CD4-positive, alpha-beta T cell treated with Interleukin-10 for 1 hour (primary cell): ENCODE results near the gene ERAP2.
"Not testable (repeated sequence)": the region's sequence is repeated elsewhere in the genome, so short reads cannot be mapped to it uniquely, and the experiment has no call there.

Experiments
- DNase-seq: peaks from one replicate; pipeline ENCODE4 v3.0.0-alpha.2; 2020

ERAP2 gene

DNA sequence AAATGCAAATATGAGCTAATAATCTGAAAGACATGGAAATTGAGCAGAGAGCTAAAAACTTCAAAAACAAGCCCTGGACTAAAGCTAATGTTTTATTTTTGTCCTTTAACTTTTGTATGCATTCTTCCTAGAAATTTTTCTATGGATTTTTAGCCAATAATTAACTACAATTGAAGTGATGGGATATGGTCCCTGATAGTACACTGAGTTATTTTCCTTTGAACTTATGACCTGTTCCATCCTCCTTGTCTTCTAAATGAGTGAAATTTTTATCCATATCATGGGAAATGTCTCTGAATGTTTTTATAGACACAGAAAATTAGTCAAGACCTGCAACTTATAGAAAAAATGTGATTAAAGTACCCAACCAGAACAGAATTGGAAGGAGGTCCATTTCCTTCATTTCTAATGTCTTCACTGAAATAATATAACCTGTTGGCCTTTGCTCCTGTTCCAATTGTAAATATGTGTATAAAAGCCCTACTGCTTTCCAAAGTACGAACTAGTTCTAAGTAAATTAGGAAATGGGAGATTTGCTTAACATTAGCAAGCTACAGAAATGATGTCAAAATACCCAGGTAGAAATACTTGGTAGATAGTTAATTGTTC is 11.3 kb upstream of the ERAP2 start:
- DNase-seq: no peak

DNA sequence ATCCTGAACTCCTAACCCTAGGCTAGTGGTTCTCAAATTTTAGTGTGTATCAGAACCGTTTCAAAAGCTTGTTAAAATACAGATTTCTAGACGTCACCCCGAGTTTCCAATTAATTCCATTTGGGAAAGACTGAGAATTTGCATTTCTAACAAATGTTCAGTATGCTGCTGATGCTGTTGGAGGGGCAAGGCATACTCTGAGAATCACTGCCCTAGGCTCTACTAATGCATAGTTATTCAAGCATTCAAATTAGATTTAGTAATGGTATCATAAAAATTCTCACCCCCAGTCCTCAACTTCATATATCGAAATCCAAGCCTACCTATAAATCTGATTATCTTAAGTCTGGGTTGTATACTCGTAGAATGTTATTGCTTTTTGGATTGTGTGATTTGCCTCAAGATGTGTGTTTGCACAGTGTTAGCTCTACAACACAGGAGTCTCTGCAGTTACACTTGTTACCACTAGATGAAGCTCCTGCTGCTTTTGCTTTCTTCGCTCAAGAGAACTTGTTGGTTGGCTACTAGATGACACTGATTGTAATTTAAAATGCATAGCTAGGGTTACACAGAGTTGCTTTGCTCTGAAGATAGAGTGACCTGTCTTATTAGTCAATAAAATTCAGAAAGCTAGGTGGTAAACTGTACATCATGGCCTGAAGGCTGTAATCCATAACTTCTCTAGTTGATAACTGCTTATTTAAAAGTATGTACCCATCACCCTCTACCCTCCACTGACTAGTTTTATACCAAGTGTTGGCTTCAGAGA is 7.5 kb upstream of the ERAP2 start:
- peak; percentile 74 for DNase-seq

DNA sequence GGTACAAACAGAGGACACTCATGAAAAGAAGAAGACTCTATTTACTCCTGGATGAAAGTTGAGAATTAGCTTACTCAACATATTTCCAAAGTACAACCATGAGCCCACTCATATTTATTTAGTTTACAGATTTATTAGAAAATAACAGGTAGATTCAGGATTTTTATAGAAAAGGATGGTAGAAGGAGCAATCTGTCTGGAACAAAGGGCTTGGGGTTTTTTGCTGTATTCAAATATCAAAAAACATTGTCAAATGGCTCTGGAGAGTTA is 7.0 kb upstream of the ERAP2 start:
- no peak for DNase-seq

DNA sequence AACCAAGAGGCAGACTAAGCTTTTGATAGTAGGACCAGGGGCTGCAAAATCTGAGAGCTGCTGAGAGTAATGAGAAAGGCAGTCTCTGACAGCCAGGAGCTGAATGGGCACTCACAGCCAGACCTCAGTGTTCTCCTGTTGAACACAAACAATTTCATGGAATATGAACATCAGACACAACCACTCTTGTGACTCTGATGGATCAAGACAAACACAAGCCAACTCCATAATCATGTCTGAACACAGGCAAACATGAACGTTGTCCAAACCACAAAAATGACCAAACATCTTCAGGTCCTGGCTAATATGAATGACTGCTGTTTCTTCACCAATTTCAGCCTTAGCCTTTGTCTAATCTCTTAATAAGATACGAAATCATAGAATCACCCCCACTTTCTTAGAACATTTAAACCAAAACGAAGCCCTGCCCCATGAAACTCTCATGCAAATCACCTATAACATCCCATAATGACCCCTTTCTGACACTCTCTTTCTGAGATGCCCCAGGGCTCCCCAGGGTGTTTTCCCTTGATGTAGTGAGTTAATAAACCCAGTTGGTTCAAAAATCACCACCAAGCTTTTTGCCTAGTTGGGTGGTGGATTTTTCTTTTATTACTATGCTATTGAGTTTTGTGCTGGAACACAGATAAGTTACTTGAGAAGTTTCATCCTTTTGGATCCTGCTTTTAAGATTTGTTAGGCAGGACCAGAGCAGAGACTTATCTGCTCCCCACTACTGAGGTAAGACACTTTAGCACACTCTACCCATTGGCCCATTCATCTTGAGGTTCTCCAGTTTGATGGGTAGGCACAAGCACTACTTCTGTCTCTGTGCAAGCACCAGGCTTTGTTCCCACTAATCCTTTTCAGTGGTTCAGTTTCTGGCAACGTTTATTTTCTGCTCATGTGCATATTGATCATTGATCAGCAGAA is 5.9 kb upstream of the ERAP2 start:
- DNase-seq: no peak

DNA sequence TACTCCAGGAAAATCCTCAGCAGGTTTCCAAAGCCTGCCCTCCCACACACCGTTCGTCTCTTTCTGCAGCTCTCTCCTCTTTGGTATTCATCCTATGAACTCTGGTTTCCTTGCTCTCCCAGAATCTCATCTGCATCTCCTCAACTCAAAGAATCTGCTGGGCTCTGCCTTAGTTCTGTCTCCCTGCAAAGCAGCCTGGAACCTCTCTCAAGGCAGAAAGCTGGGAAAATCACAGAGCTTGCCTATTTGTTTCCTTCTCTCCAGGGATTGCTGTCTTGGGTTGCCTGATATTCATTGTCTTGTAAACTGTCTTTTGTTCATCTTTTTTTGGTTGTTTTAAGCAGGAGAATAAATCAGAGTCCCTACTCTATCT is 5.3 kb upstream of the ERAP2 start:
- no peak for DNase-seq

DNA sequence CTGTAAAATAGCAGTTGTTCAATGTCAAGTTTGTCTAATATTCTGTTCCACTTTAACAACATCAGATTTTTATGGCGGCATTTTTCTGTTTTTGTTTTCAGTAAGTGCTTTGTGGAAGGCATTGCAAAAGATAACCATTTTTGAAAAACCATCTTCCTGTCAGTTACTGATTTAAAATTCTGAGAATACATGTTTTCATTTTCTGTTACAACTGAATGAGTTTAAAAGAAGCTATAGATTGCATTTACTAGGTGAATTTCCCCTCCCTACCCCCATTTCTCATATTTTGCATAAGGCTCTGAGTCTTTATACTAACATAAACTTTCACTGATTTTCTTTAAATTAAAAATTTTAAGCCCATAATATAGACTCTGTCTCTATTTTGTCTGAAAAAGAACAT is 4.6 kb upstream of the ERAP2 start:
- DNase-seq: no peak

DNA sequence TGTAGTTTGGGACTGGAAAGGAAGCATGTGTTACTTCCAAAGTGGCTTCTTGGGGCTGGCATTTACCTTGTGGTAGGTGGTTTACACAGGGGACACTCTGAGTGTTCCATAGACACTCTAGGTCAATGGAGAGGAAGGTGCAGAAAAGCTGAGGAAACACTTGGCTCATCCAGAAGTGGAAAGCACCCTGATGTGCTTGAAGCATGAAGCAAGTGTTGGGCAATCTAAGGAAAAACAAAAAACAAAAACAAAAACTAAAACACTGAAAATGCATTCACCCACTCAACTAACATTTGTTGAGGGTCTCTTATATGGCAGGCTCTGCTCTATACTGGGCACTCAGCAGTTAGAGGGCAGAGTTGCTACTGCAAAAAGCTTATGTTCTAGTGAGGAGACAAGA is 2.9 kb upstream of the ERAP2 start:
- no peak for DNase-seq

DNA sequence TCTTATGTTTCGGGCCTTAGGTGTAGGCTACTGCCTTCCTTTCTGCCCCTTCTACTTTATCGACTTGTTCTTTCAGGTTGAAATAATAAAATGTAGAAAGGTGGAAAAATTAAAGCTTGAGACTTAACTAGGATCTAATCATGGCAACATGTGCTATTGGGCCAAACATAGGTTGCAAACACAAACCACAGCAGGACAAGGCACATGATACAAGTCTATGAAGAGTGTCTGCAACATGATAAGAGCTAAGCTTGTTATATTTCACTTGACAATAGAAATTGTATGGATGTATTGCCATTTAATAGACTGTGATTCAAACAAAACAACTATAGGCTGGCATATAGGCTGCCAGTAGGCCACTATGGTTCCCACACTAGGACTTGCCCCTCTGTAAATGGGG is 1.7 kb upstream of the ERAP2 start:
- DNase-seq: no peak

DNA sequence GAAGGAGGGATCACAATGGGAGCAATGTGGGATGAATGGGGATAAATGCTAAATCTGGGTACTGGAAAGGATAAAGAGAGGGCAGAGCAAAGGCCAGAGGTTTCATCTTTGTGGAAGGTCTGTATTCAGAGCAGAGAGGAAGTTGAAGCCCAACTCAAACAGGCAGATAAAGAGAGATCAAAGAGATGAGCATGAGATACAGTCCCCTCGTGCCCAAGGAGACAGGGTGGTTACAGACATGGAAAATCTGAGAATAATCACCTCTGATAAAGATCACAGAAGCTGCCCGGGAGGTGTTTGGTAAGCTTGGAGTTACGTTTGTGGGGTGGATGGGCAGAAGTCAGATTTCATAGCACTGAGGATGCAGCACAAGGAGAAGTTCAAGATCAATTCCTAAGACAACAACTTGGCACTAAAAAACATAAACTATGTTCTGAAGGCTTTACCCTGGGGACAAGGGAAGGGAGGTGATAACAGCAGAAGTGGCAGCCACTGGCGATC is 459 bp upstream of the ERAP2 start:
- DNase-seq: peak; percentile 46

DNA sequence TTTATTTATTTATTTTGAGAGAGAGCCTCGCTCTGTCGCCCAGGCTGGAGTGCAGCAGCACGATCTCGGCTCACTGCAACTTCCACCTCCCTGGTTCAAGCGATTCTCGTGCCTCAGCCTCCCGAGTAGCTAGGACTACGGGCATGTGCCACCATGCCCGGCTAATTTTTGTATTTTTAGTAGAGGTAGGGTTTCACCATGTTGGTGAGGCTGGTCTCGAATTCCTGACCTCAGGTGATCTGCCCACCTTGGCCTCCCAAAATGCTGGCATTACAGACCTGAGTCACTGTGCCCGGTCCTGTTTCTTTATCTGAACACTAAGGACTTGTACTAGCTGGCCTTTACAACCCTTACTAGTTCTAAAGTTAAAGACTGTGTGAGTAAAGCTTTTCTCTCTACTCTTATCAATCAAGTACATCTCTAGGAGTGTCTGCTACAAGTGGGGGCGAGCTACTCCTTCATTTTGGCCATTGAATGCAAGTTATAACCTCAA is 723 bp downstream of the ERAP2 start:
- DNase-seq: not testable (repeated sequence)

DNA sequence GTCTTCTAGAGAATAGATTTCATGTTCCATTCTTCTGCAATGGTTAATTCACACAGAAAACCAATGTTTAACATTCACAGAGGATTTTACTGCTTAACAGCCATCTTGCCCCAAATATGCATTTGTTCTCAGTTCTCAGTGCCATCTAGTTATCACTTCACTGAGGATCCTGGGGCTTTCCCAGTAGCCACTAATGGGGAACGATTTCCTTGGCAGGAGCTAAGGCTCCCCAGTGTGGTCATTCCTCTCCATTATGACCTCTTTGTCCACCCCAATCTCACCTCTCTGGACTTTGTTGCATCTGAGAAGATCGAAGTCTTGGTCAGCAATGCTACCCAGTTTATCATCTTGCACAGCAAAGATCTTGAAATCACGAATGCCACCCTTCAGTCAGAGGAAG is 3.4 kb downstream of the ERAP2 start:
- no peak for DNase-seq

DNA sequence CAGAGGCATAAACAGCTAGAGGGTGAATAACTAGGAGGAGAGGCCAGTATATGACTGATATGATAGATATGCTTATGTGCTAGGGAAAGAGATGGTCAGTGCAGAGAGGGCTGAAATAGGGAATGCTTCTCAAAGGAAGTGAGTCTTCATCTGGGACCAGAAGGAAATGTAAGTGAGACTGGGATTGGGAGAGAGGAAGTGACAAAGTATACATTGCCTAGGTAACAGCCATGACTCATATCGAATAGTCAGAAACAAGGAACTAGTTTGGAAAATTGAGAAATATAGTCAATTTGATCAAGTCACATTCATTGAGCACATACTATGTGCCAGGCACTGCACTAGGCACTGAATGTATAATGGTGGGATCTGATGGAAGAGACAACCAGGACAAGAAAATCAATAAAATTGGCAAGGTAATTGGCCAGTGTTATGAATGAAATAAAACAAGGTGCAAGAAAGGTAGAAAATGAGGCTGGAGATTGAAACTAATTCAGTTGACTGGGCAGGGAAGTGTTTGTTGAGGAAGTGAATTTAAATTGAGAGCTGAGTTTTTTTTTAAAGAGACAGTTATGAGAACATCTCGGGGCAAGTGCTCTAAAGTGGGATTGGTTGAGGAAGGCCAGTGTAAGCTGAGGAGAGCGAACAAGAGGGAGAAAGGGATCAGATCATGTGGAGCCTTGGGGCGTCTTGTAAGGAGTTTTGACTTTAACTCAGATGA is 4.3 kb downstream of the ERAP2 start:
- no peak for DNase-seq

DNA sequence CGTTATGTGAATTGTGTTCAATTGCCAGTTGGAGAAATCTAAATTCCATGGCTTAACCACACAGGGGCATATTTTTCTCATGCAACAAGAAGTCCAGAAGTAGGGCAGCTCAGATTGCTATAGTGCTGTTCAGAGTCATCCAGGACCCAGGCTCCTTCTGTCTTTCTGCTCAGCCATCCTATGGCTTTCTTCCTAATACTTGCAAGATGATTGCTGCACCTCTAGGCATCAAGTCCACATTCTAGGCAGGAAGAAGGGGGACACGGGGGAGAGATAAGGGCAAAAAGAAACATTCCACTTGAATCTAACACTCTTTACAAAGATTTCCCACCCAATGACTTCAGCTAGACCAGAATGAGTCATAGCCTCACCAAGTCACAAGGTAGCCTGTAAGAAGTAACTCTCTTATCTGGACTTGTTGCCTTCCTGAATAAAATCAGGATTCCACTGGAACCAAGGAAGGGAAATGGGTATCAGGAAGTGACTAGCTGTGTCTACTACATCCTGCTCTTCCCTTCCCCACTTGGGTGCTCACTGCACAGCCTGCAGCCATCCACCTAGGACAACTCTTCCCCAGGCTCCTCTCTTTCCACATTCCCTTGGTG is 5.3 kb downstream of the ERAP2 start:
- DNase-seq: no peak

DNA sequence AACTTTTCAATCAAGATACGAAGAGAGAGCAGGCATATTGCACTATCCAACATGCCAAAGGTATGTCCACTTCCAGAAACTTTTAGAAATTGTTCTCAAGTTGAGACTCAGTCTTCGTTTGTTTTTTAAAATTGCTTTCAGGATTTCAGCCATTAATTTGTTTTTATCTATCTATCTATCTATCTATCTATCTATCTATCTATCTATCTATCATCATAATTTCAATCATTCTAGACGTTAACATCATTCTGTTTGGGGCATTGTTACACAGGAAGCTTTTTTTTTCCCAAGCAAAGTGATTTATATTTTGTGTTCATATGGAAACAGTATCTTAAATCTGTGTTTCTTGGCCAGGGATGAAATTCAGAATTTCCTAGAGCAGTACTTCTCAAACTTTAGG is 7.6 kb downstream of the ERAP2 start:
- DNase-seq: no peak

DNA sequence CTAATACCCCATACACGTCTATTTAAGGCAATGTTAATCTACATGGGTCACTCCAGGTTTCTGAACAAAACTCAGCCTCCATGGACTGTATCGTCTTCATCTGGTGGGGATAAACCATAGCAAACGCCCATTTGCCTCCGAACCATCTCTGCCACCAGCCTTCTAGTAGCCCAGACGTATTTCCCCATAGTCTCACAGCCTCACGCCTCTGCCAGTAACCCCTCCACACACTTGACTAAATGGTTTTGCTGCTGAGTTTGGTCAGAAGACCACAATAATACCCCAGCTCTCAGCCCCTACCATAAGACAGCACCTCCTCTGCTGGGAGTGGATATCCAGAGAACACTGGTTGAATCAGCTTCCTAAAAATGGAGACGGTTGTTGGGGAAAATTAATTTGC is 8.7 kb downstream of the ERAP2 start:
- no peak for DNase-seq

DNA sequence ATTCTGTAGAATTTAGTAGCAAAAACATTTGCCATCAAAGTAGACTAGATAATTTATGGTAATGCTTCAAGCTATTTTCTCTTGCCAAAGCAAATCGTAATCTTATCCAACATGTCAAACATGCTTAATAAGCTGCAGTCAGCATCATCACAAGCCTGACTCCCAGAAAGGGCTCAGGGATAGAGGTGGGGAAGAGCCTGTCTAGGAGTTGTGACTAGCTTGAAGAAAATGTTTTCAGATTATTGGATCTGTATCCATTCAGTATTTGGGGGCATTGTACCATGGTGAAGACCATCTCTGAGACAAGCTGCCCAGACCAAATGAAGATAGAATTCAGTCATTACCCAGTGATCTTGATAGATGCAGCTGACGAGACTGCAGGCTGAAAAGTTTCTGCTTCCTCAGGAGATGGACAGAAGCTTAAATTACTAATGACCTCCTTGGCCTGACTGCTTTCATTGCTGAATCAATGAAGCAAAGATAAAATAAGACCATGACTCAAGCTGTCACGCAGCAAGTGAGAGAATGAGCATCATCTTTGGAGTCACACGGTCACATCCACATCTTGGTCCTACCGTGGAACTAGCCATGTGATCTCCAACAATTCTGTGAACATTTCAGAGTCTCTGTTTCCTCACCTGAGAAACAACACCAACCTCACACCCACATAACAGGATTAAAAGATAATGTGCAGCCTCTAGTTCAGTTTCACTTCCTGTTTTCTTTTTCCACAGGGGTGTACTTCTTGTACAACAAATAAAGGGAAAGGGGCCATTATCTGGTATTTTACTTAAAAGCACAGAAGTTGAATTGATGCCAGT is 9.4 kb downstream of the ERAP2 start:
- DNase-seq: peak; percentile 69

DNA sequence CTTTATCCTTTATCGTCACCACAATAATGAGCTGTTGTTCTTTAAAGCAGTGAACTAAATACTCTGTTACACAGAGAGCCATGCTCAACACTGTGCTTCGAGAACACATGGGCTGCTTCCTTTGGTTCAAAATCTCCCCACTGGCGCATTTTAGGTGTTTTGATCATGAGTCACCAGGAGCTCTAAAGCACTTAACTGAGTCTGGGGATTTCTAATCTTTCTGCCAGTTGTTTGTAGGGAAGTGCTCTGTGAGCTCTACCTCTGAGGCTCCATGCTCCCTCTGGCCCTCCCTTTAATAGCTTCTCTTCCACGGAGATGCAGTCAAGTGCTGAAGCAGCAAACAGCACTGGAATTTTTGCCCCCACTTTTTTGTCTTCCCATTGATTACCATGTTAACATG is 17.0 kb downstream of the ERAP2 start:
- no peak for DNase-seq

DNA sequence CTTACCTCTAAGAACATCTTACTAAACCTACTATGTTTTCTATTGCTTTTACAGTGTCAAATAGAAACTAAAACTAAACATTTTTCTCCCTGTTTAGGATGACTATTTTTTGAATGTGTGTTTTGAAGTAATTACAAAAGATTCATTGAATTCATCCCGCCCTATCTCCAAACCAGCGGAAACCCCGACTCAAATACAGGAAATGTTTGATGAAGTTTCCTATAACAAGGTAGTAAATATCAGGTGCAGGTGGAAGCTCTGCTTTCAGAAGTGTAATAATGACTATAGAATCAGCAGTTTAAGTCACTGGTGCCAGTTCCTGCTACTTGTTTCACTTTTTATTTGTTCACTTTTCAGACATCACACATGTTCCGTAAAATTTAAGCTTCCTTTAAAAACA is 20.0 kb downstream of the ERAP2 start:
- peak; percentile 71 for DNase-seq

DNA sequence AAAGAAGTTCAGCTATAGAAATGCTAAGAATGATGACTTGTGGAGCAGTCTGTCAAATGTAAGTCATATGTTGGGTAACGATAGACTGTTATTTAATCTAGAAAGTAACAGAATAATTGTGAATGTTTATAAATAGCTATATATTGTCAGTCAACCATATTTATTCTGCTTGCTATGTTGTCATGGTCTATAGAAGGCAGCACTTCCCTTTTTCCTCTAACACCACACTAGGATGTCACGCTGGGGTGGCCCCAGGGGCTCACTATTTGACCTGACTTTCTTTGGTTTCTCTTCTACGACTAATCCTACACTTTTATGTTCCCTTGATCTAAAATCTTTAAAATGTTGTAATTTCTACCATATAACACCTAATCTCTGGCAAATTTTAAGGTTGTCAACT is 20.5 kb downstream of the ERAP2 start:
- no peak for DNase-seq

DNA sequence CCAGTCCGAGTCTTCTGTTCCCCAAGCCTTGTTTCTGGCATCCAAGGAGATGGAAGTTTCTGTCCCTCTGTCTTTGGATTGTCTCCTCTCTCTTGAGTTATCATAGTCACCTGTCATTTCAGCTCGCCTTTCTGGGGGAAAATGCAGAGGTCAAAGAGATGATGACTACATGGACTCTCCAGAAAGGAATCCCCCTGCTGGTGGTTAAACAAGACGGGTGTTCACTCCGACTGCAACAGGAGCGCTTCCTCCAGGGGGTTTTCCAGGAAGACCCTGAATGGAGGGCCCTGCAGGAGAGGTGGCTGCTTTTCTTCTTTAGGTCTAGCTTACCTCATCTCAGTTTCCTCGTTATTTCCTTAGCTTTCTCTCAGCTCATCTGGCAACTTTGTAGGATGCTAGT is 25.1 kb downstream of the ERAP2 start:
- no peak for DNase-seq

DNA sequence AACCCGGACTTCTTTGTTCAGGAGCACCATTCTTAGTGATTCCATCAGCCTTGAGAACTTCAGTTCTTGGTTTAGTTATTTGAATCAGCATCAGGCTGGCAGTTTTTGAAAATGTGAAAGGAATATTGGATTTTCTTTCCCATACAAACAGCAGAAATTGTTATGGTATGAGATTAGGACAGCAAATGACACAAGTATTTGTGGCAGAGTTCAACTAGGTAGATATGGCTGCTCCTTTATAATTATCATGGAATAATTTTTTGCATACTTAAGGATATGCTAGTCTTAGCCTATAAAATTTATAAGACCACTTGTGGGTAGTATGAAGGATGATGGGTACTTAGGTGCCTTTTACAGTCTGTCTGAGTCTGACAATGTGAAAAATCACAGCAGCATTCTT is 25.5 kb downstream of the ERAP2 start:
- no peak for DNase-seq

DNA sequence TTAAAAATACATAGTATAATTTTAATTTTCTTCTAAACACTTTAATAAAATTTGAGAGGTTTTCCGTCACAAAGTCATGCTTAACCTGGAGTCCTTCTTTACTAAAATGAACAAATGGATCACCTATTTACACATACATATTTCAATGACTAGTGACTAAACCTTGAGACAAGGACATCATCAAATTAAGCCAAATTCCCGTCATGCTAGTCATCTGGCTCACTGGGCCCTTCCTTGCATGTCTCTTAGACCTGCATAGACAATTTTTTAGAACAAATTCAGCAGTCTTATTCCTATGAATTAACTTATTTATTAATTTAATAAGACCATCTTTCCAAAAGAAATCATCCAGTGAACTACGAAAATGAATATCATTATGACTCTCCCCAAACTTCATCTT is 26.6 kb downstream of the ERAP2 start:
- DNase-seq: no peak
